GM19452 (cell line): Measurements from ENCODE around the gene MAN2A2.

Experiments used
- ATAC-seq: cut with Tn5 transposase; IDR thresholded peaks from one replicate; pipeline ENCODE4 v1.9.1; 2021; ENCODE audit not compliant: unreplicated experiment

The MAN2A2 gene

GRCh38 chr15:90959028-90959595, 56.0 kb downstream of the MAN2A2 start:
- no peak for ATAC-seq

GRCh38 chr15:90959894-90960293, 56.8 kb downstream of the MAN2A2 start:
- no peak for ATAC-seq

- no peak for ATAC-seq
Measured at GRCh38 chr15:90960298-90961091, 57.4 kb downstream of the MAN2A2 start.

GRCh38 chr15:90962021-90962420, 58.9 kb downstream of the MAN2A2 start:
- no peak for ATAC-seq

- ATAC-seq: no peak
Measured at GRCh38 chr15:90966262-90966661, 63.2 kb downstream of the MAN2A2 start.

GRCh38 chr15:90967206-90967605, 64.1 kb downstream of the MAN2A2 start:
- no peak for ATAC-seq

- ATAC-seq: no peak
Measured at GRCh38 chr15:90968434-90968833, 65.3 kb downstream of the MAN2A2 start.

GRCh38 chr15:90970274-90970673, 67.2 kb downstream of the MAN2A2 start:
- ATAC-seq: no peak

- ATAC-seq: no peak
Measured at GRCh38 chr15:90972133-90972532, 69.0 kb downstream of the MAN2A2 start.
